ENCODE data around the gene GCLC. TPM values are rescaled to one million over a fixed set of nuclear protein-coding genes. Genes with fewer than 3 reads are reported as not detected.

GCLC gene
- total and polyA plus RNA-seq, 9 donors, result 9.0 to 50.4 (median 29.4) TPM

DNA sequence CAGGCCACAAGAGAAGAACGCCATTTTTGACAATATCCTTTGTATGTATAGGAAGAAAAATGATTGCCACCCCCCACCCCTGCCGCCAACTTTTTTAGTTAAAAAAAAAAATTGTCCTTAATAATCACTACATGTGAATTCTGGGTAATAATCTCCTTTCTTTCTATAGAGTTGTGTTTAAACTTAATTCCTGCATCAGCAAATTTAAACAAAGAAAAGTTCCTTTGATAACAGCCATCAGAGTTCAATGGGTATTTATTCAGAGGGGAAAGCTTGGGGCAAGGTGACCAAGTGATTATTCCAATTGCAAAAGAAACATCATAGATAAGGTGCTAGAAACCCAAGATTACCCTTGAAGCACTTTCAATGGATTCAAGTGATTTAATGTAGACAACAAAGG, 47.0 kb downstream of the GCLC start:
- Histone ChIP-seq H3K9me3 (no peaks in the 10 kb centered on the region), H3K4me1 (ENCODE audit: insufficient read depth) (peaks cover 2% of the 10 kb centered on the region), H3K27ac (no peak overlapping the region), H3K27me3 (no peaks in the 10 kb centered on the region), H3K36me3 (no peaks in the 10 kb centered on the region), H3K4me3 (no peak overlapping the region)
- 76 to 97% (median 96%) methylated on average over 2 of the region's 2 CpGs for WGBS, 3 donors
- TF ChIP-seq EP300 (IDR thresholded peaks at IDR 0.05) (no peak), POLR2A (IDR thresholded peaks at IDR 0.05) (no peak)
- TF ChIP-seq, protein P1, sequence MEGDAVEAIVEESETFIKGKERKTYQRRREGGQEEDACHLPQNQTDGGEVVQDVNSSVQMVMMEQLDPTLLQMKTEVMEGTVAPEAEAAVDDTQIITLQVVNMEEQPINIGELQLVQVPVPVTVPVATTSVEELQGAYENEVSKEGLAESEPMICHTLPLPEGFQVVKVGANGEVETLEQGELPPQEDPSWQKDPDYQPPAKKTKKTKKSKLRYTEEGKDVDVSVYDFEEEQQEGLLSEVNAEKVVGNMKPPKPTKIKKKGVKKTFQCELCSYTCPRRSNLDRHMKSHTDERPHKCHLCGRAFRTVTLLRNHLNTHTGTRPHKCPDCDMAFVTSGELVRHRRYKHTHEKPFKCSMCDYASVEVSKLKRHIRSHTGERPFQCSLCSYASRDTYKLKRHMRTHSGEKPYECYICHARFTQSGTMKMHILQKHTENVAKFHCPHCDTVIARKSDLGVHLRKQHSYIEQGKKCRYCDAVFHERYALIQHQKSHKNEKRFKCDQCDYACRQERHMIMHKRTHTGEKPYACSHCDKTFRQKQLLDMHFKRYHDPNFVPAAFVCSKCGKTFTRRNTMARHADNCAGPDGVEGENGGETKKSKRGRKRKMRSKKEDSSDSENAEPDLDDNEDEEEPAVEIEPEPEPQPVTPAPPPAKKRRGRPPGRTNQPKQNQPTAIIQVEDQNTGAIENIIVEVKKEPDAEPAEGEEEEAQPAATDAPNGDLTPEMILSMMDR (IDR thresholded peaks at IDR 0.05), result no peak
- intact Hi-C loops (cut with DNase I), result loop anchor here in 3 of 4 donors (5.0 to 10.0 kb wide), 4 partner anchors 47 to 229 kb away; partner anchors contain the start of genes GCLC (in 1 of the 3) and KLHL31 (in 1 of the 3)
- no peak for DNase-seq

DNA sequence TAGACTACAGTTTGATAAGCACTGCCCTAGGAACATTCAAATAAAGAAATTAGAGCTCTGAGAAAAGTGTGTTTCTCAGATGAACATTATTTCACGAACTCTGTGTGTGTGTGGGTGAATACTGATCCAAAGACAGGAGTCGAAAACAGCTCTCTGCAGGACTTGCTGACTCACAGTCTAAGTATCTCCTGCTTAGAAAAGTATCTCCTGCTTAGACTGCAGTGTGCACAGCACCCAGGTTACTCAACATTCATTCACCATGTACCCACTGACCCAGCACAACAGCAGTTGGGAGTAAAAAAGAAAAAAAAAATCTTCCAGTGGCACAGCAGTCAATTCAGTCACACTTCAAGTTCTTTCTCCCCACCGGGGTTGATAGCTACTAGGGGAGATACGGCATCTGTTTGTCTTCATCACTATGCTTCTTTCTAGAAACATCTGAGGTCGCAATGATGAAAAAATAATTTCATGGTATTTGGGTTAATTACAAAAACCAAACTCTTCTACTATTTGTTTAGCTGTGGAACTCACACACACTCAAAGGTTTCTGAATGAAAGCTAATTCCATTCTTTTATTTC, 48.0 kb downstream of the GCLC start:
- H3K27ac ChIP-seq, result no peak overlapping the region
- WGBS, 3 donors, result 31 to 48% (median 33%) methylated on average over 5 of the region's 5 CpGs
- intact Hi-C loops (cut with DNase I), result loop anchor here in 3 of 4 donors (5.0 to 10.0 kb wide), 4 partner anchors 48 to 230 kb away; partner anchors contain the start of genes GCLC (in 1 of the 3) and KLHL31 (in 1 of the 3)

DNA sequence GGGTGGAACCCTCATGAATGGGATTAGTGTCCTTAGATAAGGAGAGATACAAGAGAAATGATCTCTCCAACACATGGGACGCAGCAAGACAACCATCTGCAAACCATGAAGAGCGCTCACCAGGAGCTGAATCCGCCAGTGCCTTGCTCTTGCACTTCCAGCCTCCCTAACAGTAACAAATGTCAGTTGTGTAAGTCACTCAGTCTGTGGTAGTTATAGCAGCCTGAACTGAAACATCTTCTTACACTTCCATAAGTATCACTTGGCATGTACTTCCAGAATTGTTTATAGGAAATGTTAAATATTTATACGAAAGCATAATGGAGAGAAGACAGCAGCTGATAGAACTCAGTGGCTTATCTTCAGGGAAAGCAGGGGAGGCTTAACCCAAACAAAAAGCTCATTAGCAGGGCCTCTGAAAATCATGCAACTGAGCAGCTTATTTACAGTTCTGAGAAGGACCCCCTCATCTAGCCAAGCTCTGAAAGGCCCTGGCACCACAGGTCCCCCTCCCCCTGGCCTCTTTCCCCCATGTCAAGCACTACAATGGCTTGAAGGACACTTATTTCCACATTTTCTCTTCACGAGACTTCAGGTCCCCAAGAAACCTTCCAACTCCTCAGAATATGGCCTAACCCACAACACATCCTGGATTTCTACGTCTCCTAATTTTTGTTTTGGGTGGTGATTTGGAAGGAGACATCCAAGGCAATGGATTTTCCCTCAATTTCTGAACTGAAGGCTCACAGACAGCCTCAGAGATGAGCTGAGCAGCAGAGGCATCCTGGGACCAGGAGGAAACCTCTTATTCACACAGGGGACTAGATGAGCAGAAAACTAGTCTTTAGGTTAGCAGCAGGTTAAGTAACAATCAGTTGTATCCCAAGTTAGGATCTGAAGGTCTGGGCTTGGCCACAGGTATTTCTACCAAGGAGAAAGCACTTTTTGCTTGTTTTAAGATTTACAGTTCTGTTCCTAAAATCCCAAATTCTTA, 49.1 kb downstream of the GCLC start:
- Histone ChIP-seq H3K36me3 (no peaks in the 10 kb centered on the region), H3K9me3 (no peaks in the 10 kb centered on the region), H3K27ac (no peak overlapping the region), H3K4me1 (ENCODE audit: insufficient read depth) (peaks cover 2% of the 10 kb centered on the region), H3K27me3 (no peaks in the 10 kb centered on the region), H3K4me3 (no peak overlapping the region)
- TF ChIP-seq, protein P1 (IDR thresholded peaks at IDR 0.05), result no peak
- TF ChIP-seq POLR2A (IDR thresholded peaks at IDR 0.05) (no peak), EP300 (IDR thresholded peaks at IDR 0.05) (no peak)
- no peak for DNase-seq
- intact Hi-C loops (cut with DNase I), result loop anchor here in 3 of 4 donors (5.0 to 10.0 kb wide), 4 partner anchors 49 to 231 kb away; partner anchors contain the start of genes GCLC (in 1 of the 3) and KLHL31 (in 1 of the 3)
- WGBS, 3 donors, result 52 to 71% (median 62%) methylated on average over 6 of the region's 6 CpGs

More for the DNA sequence above, 48.0 kb downstream of the GCLC start:
- Histone ChIP-seq H3K9me3 (no peaks in the 10 kb centered on the region), H3K36me3 (no peaks in the 10 kb centered on the region), H3K4me1 (ENCODE audit: insufficient read depth) (peaks cover 2% of the 10 kb centered on the region), H3K4me3 (no peak overlapping the region), H3K27me3 (no peaks in the 10 kb centered on the region)
- no peak for TF ChIP-seq POLR2A (IDR thresholded peaks at IDR 0.05)
- TF ChIP-seq, protein P1 (IDR thresholded peaks at IDR 0.05), result no peak
- no peak for TF ChIP-seq EP300 (IDR thresholded peaks at IDR 0.05)
- no peak for DNase-seq

DNA sequence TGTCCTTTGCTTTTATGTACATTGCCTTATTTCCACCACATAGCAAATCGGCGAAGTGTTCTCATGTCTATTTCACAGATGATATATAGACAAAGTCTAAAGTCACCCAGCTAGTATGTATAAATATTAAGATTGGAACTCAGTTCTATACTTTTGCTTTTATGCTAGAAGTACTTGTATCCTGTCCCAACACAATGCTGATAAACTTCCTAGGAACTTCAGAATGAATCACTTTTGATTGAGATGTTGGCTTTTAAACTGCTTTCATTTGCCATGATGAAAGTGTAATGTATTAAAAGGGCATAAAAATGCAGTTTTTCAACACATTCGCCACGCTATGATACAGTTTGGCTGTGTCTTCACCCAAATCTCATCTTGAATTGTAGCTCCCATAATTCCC, 50.8 kb downstream of the GCLC start:
- TF ChIP-seq, protein P1 (IDR thresholded peaks at IDR 0.05), result no peak
- TF ChIP-seq EP300 (IDR thresholded peaks at IDR 0.05), result no peak
- no peak for TF ChIP-seq POLR2A (IDR thresholded peaks at IDR 0.05)
- 73 to 90% (median 83%) methylated on average over 4 of the region's 4 CpGs for WGBS, 3 donors
- Histone ChIP-seq H3K36me3 (no peaks in the 10 kb centered on the region), H3K4me1 (ENCODE audit: insufficient read depth) (peaks cover 2% of the 10 kb centered on the region), H3K27ac (no peak overlapping the region), H3K27me3 (no peaks in the 10 kb centered on the region), H3K4me3 (no peak overlapping the region), H3K9me3 (no peaks in the 10 kb centered on the region)
- intact Hi-C loops (cut with DNase I), result loop anchor here in 3 of 4 donors (5.0 to 10.0 kb wide), 4 partner anchors 51 to 233 kb away; partner anchors contain the start of genes GCLC (in 1 of the 3) and KLHL31 (in 1 of the 3)
- DNase-seq, result no peak
